A549 treated with Hydrocortisone at 1 μM for 4 hours (cell line): ENCODE data around the gene SMYD2. TPM values are rescaled to one million over a fixed set of nuclear protein-coding genes. Genes with fewer than 3 reads are reported as not detected.

Source experiments
- total RNA-seq: library from RNA; stranded (reverse); fragments of 200-300 nt; extraction: Qiagen RNA extraction; gene quantifications from 5 replicates; pipeline ENCODE4 v1.2.3, GENCODE V29; 2022

The SMYD2 gene
- total RNA-seq = 32.2 to 37.9 TPM (median 34.1 TPM) in 5 replicates

GRCh38 chr1:214281021-214281719, at the start of gene SMYD2:
Gene SMYD2, plus strand, starts transcription at chr1:214281159. Its CDS starts 96 bp downstream, at chr1:214281255.

